Suppressor macrophage treated with lipopolysaccharide for 1 hour (primary cell): Measurements from ENCODE around the gene DLG2.

Experiments
- DNase-seq, 3 donors: peaks; one replicate each; pipeline ENCODE4 v3.0.0-alpha.2; 2020 to 2022

DLG2 gene

GRCh38 chr11:84414920-84415319 is 1212.2 kb downstream of the DLG2 start:
- no peak for DNase-seq

DNA sequence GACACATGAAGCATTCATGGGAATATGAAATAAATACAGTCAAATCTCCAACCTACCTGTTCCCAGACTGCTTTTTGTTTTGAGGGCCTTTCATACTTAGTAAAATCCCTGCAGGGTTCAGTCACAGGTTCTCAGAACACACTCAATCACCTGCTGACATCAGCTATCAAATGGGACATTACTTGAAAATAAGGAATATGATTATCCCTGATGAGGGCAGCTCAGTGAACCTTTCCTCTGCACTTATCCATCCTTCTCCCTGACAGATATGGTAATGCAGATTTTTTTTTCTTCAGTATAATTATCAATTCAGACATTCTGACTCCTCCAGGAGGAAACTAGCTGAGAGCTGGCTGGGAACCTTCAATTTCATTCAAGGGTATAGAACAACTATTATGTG is 1213.6 kb downstream of the DLG2 start:
- DNase-seq = no peak

GRCh38 chr11:84412862-84413261 is 1214.3 kb downstream of the DLG2 start:
- no peak for DNase-seq

- DNase-seq = no peak
Measured at GRCh38 chr11:84408946-84409411, 1218.2 kb downstream of the DLG2 start.

DNA sequence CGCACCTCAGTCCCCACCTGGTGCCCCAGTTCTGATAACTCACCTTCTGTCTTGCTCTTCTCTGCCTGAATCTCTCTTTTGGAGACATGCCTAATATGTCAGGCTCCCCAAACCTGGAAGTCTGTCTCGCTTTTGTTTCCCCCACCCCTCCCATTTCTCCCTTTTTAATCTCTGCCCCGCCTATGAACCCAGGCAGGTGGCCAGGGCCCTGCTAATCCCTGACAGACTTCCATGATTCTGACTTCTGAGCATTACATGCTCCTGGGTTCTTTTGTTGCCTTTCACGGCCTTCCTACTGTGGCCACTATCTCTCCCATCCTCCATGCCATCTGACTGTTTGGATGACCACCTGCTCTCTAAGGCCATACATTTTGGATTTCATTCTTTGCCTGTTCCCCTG is 1220.1 kb downstream of the DLG2 start:
- DNase-seq = no peak

- DNase-seq = no peak
Measured at GRCh38 chr11:84398017-84398626, 1229.0 kb downstream of the DLG2 start.

GRCh38 chr11:84396521-84396920 is 1230.6 kb downstream of the DLG2 start:
- no peak for DNase-seq

- no peak for DNase-seq
Measured at GRCh38 chr11:84390441-84391078, 1236.6 kb downstream of the DLG2 start.

DNA sequence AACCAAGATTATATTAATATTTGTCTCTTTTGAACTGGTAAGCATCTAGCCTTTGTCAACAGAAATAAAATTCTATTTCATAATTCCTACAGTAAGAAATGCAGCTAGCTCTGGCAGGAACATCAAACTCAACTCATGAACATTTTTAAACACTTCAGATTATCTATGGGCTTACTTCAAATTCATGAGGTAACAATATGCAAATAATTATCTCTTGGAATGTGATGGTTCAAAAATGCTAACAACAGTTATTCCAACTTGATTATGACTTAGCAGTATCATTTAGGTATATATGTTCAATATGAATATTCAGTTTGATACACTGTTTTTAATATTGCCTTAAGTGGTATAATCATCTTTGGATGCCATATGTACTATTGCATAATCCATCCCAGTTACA is 1237.4 kb downstream of the DLG2 start:
- DNase-seq = no peak

DNA sequence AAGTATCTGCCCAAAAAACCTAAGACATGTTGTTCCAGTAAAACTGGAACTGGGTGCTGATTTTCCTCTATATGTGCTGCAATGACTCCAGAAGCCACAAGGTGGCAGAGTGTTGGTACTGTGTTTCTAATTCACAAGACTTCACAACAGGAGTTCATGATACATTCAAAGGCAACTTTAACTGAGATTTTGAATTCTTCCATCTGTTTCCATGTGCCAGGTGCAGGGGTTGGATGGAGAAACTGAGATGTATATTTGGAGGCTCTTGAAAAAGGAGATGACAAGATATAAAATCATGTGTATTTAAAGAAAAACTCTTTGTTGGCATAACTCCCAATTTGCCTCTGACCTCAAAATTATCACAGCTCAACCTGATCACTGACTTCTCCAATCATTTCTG is 1242.4 kb downstream of the DLG2 start:
- DNase-seq = peak; percentile 33 to 43 (median 43)

GRCh38 chr11:84383576-84383975 is 1243.6 kb downstream of the DLG2 start:
- no peak for DNase-seq

DNA sequence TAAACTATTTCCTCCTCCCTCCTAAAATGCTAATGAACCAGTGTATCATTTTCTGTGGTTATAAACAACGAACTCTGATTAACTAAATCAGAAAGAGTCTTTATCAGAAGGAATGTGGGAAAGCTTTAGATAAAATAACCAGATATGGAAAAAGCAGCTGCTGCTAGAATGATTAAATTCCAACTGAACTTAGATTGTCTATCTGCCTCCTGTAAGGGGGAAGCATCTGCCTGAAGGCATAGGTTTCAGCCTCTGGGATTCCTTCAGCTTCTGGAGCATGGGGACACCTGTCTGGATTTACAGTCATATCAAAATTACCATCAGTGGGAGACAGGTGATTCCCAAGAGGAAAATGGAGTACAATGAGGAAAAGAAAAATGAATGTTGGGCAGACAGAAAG is 1245.5 kb downstream of the DLG2 start:
- DNase-seq = no peak

DNA sequence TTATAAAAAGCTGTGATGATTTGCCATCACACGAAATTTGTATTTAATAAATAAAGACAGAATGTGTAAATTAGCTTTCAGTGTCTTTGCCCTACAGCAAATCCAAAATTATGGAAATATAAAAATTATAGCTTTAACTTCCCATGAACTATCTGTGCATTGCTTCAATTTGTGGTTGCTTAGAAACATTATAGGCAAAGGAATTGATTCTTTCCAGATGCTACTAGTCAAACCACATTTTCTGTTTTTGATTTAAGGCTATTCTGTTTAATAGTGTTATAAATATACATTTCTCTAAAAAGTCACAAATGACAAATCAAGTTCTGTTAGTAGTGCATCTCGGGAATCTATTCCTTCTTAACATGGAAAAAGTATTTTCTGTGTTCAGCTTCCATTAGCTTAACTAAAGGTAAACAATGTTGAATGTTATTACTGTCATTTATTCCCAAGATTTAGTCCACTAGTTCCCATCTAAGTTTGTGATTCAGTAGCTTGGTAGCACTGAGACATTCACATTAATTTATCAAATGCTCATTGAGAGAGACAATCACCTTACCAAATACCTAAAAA is 1254.7 kb downstream of the DLG2 start:
- no peak for DNase-seq

DNA sequence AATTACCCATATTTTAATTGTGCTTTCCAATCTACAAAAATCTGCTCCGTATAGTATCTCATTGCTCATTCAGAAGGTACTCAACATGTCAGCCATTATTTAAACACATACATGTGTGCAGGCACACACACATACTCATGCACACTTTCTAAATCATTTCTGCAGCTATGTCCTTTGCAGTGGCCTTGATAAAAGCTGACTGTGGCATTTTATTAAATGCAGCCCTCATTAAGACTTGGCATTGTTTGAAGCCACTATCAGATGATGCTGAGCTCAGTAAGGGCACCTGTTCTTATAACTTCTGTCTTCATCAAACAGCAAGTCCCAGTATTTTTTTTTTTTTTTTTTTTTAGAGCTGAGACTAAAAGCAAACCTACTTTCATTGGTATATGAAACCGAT is 1269.1 kb downstream of the DLG2 start:
- no peak for DNase-seq

- DNase-seq = no peak
Measured at GRCh38 chr11:84355911-84356310, 1271.2 kb downstream of the DLG2 start.

DNA sequence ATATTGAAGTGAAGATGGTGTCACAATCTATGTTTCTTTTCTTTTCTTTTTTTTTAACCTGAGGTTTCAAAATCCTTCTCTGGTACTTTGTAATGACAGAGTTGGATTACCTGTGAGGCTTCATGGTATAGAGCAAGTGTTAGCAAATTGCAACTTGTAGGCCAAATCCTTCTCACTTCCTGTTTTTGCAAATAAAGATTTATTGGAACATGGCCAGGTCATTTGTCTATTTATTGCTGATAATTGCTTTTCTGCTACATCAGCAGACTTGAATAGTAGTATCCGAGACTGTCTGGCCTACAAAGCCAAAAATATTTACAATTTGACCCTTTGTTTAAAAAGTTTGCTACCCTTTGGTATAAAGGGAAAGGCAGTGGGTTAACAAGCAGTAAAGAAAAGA is 1281.5 kb downstream of the DLG2 start:
- no peak for DNase-seq

DNA sequence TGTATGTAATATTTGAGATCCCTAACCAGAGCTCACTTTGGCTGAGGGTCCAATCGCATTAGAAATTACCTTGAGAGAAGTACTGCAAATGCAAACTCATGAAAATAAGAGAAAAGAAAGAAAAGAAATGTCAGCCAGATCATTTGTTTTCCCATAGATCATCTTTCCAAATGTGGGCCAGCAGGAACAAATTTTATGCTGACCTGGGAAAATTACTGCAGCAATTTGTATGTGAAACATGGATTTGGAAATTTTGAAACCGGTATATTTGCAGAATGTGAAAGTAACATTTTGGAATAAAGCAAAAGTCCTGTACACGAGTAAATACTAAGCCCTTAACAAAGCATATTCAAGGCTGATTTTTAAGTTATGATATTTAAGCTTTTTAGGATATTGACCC is 1282.1 kb downstream of the DLG2 start:
- no peak for DNase-seq

GRCh38 chr11:84339796-84340195 is 1287.3 kb downstream of the DLG2 start:
- DNase-seq = no peak

GRCh38 chr11:84333221-84333620 is 1293.9 kb downstream of the DLG2 start:
- no peak for DNase-seq

- no peak for DNase-seq
Measured at GRCh38 chr11:84322211-84322610, 1304.9 kb downstream of the DLG2 start.

DNA sequence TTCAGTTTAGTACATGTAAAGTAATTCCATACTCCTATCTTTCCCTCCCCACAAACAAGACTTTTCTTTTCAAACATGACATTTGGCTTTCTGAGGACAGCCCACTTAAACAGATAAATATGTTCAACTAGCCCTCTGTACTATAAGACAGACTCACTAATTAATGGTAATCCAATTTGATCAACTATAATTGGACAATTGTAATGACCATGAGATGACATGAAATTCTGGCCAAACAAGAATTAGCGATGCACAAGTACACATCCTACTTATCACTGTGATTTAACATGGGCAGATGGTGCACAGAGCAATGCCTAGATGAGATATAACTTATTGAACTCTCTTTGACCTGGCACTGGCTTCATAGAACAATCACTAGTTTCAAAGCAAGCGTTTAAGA is 1307.3 kb downstream of the DLG2 start:
- DNase-seq = no peak

- DNase-seq = no peak
Measured at GRCh38 chr11:84316866-84317555, 1310.1 kb downstream of the DLG2 start.

- no peak for DNase-seq
Measured at GRCh38 chr11:84313830-84314359, 1313.2 kb downstream of the DLG2 start.

DNA sequence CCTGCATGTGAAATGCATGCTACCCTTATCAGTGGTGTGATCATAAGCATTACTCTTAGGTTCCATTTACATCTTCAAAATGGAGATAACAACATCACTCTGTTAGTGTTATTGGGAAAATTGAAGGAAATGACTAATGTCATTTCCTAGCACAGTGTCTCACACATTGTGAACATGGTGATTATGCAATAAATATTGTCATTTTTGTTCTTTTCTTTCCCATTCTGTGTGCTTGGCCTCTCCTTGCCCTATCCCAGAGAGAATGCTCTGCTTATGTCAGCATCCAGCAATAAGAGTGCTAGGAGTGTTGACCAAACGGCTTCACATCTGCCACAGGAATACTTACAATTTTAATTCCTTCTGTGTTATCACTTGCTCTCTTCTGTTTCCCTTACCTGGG is 1316.9 kb downstream of the DLG2 start:
- DNase-seq = no peak
